B cell (primary cell): ENCODE measurements around the gene PACSIN1. TPM values are rescaled to one million over a fixed set of nuclear protein-coding genes. Genes with fewer than 3 reads are reported as not detected.

Experiments
- ATAC-seq: fragments of 200-7000 bp; cut with Tn5 transposase; one replicate; pipeline ENCODE4 v1.10.0; 2021; ENCODE audit warnings: low read depth, mild to moderate bottlenecking, moderate number of reproducible peaks, moderate library complexity
- CTCF ChIA-PET: fragments of 350-600 bp; sonication (Branson Sonifier 250); formaldehyde crosslinking; loops from one replicate; lab custom pipeline; 2021; ENCODE audit warnings: antibody characterized with exemption, inconsistent platforms; lab: Charles Lee
- POLR2A ChIA-PET: fragments of 350-600 bp; sonication (Branson Sonifier 250); formaldehyde crosslinking; loops from one replicate; lab custom pipeline; 2021; ENCODE audit warnings: antibody characterized with exemption; lab: Charles Lee
- DNase-seq: peaks from one replicate; pipeline ENCODE4 v3.0.0; 2013
- H2AFZ ChIP-seq: 2 replicates; pipeline ENCODE4 v1.6.1; 2012; ENCODE audit warnings: mild to moderate bottlenecking, low read depth, low read length; ENCODE audit not compliant: insufficient read depth, poor library complexity, severe bottlenecking
- H3K27ac ChIP-seq, 2 donors: 1 replicate in 1 of 2; 2 replicates in 1 of 2; pipeline ENCODE4 v1.5.1; 2012 to 2013; ENCODE audit warnings: low read length in 2 of 2, mild to moderate bottlenecking in 2 of 2, moderate library complexity in 1 of 2
- H3K27me3 ChIP-seq, 4 experiments: fragments of 200-600 bp in 1 of 4; sonication (generic) in 1 of 4; replicated peaks in 1 of 4; 1 replicate in 2 of 4; 2 replicates in 2 of 4; pipeline versions ENCODE4 v1.6.1 to v1.7.0; 2013 to 2016; ENCODE audit warnings: low read length in 3 of 4, mild to moderate bottlenecking in 2 of 4, mixed read lengths in 1 of 4, moderate library complexity in 1 of 4; ENCODE audit not compliant: insufficient read depth in 4 of 4, control insufficient read depth in 3 of 4; ENCODE audit errors: control extremely low read depth in 1 of 4
- H3K36me3 ChIP-seq, 2 experiments: replicated peaks in 1 of 2; 1 replicate in 1 of 2; 2 replicates in 1 of 2; pipeline versions ENCODE4 v1.6.1 to v1.7.1; 2013; ENCODE audit warnings: low read length in 1 of 2; ENCODE audit not compliant: insufficient read depth in 2 of 2, control insufficient read depth in 1 of 2; ENCODE audit errors: control extremely low read depth in 1 of 2, extremely low read depth in 1 of 2
- H3K4me1 ChIP-seq, 2 donors: fragments of 200-600 bp in 1 of 2; sonication (generic) in 1 of 2; 1 replicate in 1 of 2; 2 replicates in 1 of 2; pipeline versions ENCODE4 v1.5.1 to v1.6.1; 2013 to 2017; ENCODE audit warnings: low read length in 2 of 2; ENCODE audit not compliant: control insufficient read depth in 2 of 2, insufficient read depth in 2 of 2
- H3K4me2 ChIP-seq: replicated peaks from 2 replicates; pipeline ENCODE3; 2012; ENCODE audit warnings: mild to moderate bottlenecking, low read depth, low read length; ENCODE audit not compliant: poor library complexity, severe bottlenecking
- H3K4me3 ChIP-seq, 5 experiments: fragments of 200-600 bp in 1 of 5; sonication (generic) in 1 of 5; 1 replicate in 3 of 5; 2 replicates in 2 of 5; pipeline versions ENCODE4 v1.5.1 to v1.7.0; 2011 to 2016; ENCODE audit warnings: low read length in 4 of 5, mild to moderate bottlenecking in 4 of 5, low read depth in 2 of 5, control low read depth in 1 of 5, moderate library complexity in 1 of 5; ENCODE audit not compliant: insufficient read depth in 1 of 5; ENCODE audit errors: control extremely low read depth in 1 of 5, extremely low read depth in 1 of 5
- H3K79me2 ChIP-seq: fragments of 200-600 bp; sonication (generic); one replicate; pipeline ENCODE4 v1.6.0; 2016; ENCODE audit warnings: low read length; ENCODE audit not compliant: control insufficient read depth, insufficient read depth
- H3K9ac ChIP-seq: fragments of 200-600 bp; sonication (generic); 2 replicates; pipeline ENCODE4 v1.6.1; 2017; ENCODE audit warnings: mild to moderate bottlenecking, low read length, moderate library complexity
- H3K9me3 ChIP-seq, 3 donors: one replicate each; pipeline versions ENCODE4 v1.6.1 to v1.7.1; 2013; ENCODE audit warnings: low read length in 2 of 3; ENCODE audit not compliant: control insufficient read depth in 2 of 3, insufficient read depth in 1 of 3; ENCODE audit errors: control extremely low read depth in 1 of 3
- H4K20me1 ChIP-seq: 2 replicates; pipeline ENCODE4 v1.6.0; 2012; ENCODE audit warnings: mild to moderate bottlenecking, low read length; ENCODE audit not compliant: insufficient read depth, control insufficient read depth, poor library complexity, severe bottlenecking
- H3K27ac Mint-ChIP-seq: one replicate; pipeline ENCODE4 v1.8.0; 2021; ENCODE audit warnings: mixed read lengths
- H3K27me3 Mint-ChIP-seq: one replicate; pipeline ENCODE4 v1.8.0; 2021; ENCODE audit warnings: mixed read lengths
- H3K4me1 Mint-ChIP-seq: one replicate; pipeline ENCODE4 v1.8.0; 2021; ENCODE audit warnings: mixed read lengths
- H3K4me3 Mint-ChIP-seq: one replicate; pipeline ENCODE4 v1.8.0; 2021; ENCODE audit warnings: mixed read lengths
- H3K9me3 Mint-ChIP-seq: one replicate; pipeline ENCODE4 v1.8.0; 2022; ENCODE audit warnings: mixed read lengths; ENCODE audit not compliant: insufficient read depth
- CTCF ChIP-seq: fragments of 200-600 bp; IDR thresholded peaks from one replicate; pipeline ENCODE4 v1.8.0; 2022; ENCODE audit warnings: antibody characterized with exemption, mild to moderate bottlenecking
- EZH2 ChIP-seq: IDR thresholded peaks from 2 replicates; pipeline ENCODE4 v1.6.1; 2012; ENCODE audit warnings: borderline replicate concordance, low read depth, mild to moderate bottlenecking, moderate library complexity, low read length; ENCODE audit not compliant: insufficient read depth, poor library complexity, severe bottlenecking
- WGBS: methylation state at CpG from one replicate; pipeline ENCODE4 v1.1.5; 2013; ENCODE audit warnings: missing lambda C conversion rate; ENCODE audit not compliant: insufficient coverage; 5-methylcytosine and 5-hydroxymethylcytosine counted together
- intact Hi-C: fragments of 100-400 bp; cut with micrococcal nuclease; formaldehyde crosslinking; loops from one replicate; pipeline ENCODE4 v1.10.0; 2022
- polyA plus RNA-seq: library from polyadenylated mRNA; depleted of rRNA; stranded (reverse); fragments of >200 nt; gene quantifications from 2 replicates; pipeline ENCODE4 v1.2.3, GENCODE V29; 2012
- total RNA-seq, 2 donors: library from RNA; stranded (reverse); fragments of 120-200 nt in 1 of 2; gene quantifications; 1 replicate in 1 of 2; 2 replicates in 1 of 2; pipeline versions ENCODE4 v1.2.3 to v1.2.4, GENCODE V29; 2013 to 2022

Gene PACSIN1
- total and polyA plus RNA-seq, 2 donors (not counting 1 experiment from before 2014, with no cell fraction given), result 0.18 to 0.20 TPM

GRCh38 chr6:34484391-34484790 is 18.5 kb downstream of the PACSIN1 start:
- DNase-seq (no peak), ATAC-seq (no peak)
- intact Hi-C loops, result no loop called here
- no peak for TF ChIP-seq CTCF
- no peak for TF ChIP-seq EZH2
- Histone ChIP-seq H3K4me1 (peaks cover 6 to 8% of the 10 kb centered on the region in 2 donors), H2AFZ (no peak overlapping the region), H3K27ac (no peak overlapping the region), H3K4me3 (no peak overlapping the region), H4K20me1 (no peaks in the 10 kb centered on the region), H3K9ac (no peak overlapping the region), H3K9me3 (no peaks in the 10 kb centered on the region), H3K27me3 (no peaks in the 10 kb centered on the region), H3K36me3 (no peaks in the 10 kb centered on the region), H3K79me2 (no peaks in the 10 kb centered on the region), H3K4me2 (no peak overlapping the region)
- Mint-ChIP-seq H3K4me1 (peaks cover 12% of the 10 kb centered on the region), H3K27ac (no peak overlapping the region), H3K4me3 (no peak overlapping the region), H3K27me3 (no peaks in the 10 kb centered on the region), H3K9me3 (no peaks in the 10 kb centered on the region)
- ChIA-PET POLR2A (no interaction called here), CTCF (no interaction called here)
- WGBS, result no CpG with 5 or more reads among the region's 1 CpG

- intact Hi-C loops, result no loop called here
- WGBS, result 10% methylated on average over 5 of the region's 7 CpGs
- H3K27ac Mint-ChIP-seq, result no peak overlapping the region
- H3K79me2 ChIP-seq, result no peaks in the 10 kb centered on the region
- H3K9ac ChIP-seq, result no peak overlapping the region
- no peaks in the 10 kb centered on the region for H4K20me1 ChIP-seq
- no peaks in the 10 kb centered on the region for H3K9me3 ChIP-seq
- H3K4me3 ChIP-seq, result no peak overlapping the region
- no peaks in the 10 kb centered on the region for H3K9me3 Mint-ChIP-seq
- no peak overlapping the region for H3K27ac ChIP-seq
- ATAC-seq (peak; percentile 76), DNase-seq (peak; percentile 22)
- TF ChIP-seq CTCF (no peak), EZH2 (no peak)
- H3K27me3 Mint-ChIP-seq, result no peaks in the 10 kb centered on the region
- H3K4me3 Mint-ChIP-seq, result no peak overlapping the region
- H3K27me3 ChIP-seq, result no peaks in the 10 kb centered on the region
- H3K36me3 ChIP-seq, result no peaks in the 10 kb centered on the region
- peaks cover 6 to 8% of the 10 kb centered on the region in 2 donors for H3K4me1 ChIP-seq
- peak overlapping the region; percentile 49 for H2AFZ ChIP-seq
- H3K4me2 ChIP-seq, result peak overlapping the region; percentile 51
- POLR2A ChIA-PET, result no interaction called here
- CTCF ChIA-PET, result no interaction called here
- peaks cover 12% of the 10 kb centered on the region for H3K4me1 Mint-ChIP-seq
These were observed 19.0 kb downstream of the PACSIN1 start for GRCh38 chr6:34484899-34485298.
